Uterus (tissue), 4 donors: ENCODE data around the gene NKX3-2. TPM values are rescaled to one million over a fixed set of nuclear protein-coding genes. Genes with fewer than 3 reads are reported as not detected.

ENCODE experiments used
- DNase-seq, 2 donors: peaks; one replicate each; pipeline ENCODE4 v3.0.0-alpha.2; 2019 to 2020
- H3K27ac ChIP-seq, 2 donors: fragments of 200-600 bp; sonication (generic); 1 replicate in 1 of 2; 2 replicates in 1 of 2; pipeline ENCODE4 v1.5.1; 2016 to 2018
- H3K27me3 ChIP-seq, 2 donors: fragments of 200-600 bp; sonication (generic); one replicate each; pipeline ENCODE4 v1.5.1; 2018 to 2019; ENCODE audit warnings: control low read depth in 1 of 2
- H3K36me3 ChIP-seq, 2 donors: fragments of 200-600 bp; sonication (generic); one replicate each; pipeline ENCODE4 v1.5.1; 2019; ENCODE audit warnings: control low read depth in 1 of 2
- H3K4me1 ChIP-seq, 2 donors: fragments of 200-600 bp; sonication (generic); one replicate each; pipeline ENCODE4 v1.5.1; 2018 to 2019; ENCODE audit warnings: control low read depth in 1 of 2
- H3K4me3 ChIP-seq, 2 donors: fragments of 200-600 bp; sonication (generic); 1 replicate in 1 of 2; 2 replicates in 1 of 2; pipeline ENCODE4 v1.5.1; 2018 to 2019; ENCODE audit warnings: mild to moderate bottlenecking in 1 of 2
- H3K9me3 ChIP-seq, 2 donors: fragments of 200-600 bp; sonication (generic); one replicate each; pipeline ENCODE4 v1.5.1; 2019; ENCODE audit warnings: control low read depth in 1 of 2
- CTCF ChIP-seq, 4 experiments: fragments of 200-600 bp in 2 of 4; fragments of 450-650 bp in 2 of 4; sonication (generic) in 2 of 4; IDR thresholded peaks; one replicate each; pipeline ENCODE4 v1.5.1; 2016 to 2019; ENCODE audit warnings: antibody characterized with exemption in 4 of 4, mild to moderate bottlenecking in 2 of 4, moderate library complexity in 1 of 4
- POLR2A ChIP-seq, 2 donors: fragments of 450-650 bp; IDR thresholded peaks; one replicate each; pipeline ENCODE4 v1.6.1; 2016; ENCODE audit warnings: antibody characterized with exemption in 2 of 2, mild to moderate bottlenecking in 1 of 2, moderate library complexity in 1 of 2
- intact Hi-C: fragments of 100-400 bp; cut with DNase I; formaldehyde crosslinking; loops from one replicate; pipeline ENCODE4 v1.15.1; 2023; ENCODE audit warnings: low total_unique reads
- total RNA-seq, 4 donors: library from RNA; depleted of rRNA in 3 of 4; stranded (reverse); fragments of >200 nt in 3 of 4; gene quantifications; one replicate each; pipeline versions ENCODE4 v1.1.0 to v1.2.4, GENCODE V29; 2014 to 2023
- donor health status: DM: yes; HTN: yes; CAD: no.

Gene NKX3-2
- total RNA-seq, 4 donors from 2014 or later, result 0.62 to 1.2 TPM; not detected in 2

DNA sequence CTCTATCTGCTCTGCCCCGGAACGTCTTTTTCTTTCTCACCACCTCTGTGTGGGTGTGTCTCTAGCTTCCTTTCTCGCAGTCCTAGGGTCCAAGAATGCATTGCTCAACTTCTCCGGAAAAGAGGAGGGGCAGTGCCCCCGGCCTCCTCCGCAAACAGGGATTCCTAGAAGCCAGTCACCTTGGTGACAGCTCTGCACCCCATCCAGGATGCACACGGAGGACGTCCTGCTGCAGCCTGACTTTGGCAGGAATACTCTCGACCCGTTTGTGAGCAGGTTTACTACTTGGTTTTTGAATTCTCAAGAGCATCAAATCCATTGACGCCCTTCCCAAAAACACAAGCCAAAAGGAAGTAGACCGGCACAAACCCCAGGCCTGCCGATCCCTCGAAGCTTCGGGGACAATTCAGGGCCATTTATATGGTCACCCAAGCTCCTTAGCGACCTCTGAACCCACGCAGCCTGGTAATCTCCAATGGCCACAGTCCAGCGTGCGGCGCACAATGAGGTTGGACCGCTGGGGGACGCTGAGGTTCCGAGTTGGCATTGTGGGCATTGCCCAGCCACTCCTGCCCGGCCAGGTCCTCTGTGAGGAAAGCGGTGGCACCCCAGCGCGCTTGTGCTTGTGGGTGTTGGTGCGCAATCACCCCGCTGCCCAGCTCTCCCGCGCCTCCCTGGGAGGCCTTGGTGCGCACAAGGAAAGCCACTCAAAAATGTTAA, 9.8 kb downstream of the NKX3-2 start:
- H3K36me3 ChIP-seq, result no peaks in the 10 kb centered on the region
- H3K9me3 ChIP-seq, result no peaks in the 10 kb centered on the region
- H3K4me3 ChIP-seq, result no peak overlapping the region
- TF ChIP-seq CTCF (IDR thresholded peaks at IDR 0.05), result no peak
- no peak for TF ChIP-seq POLR2A (IDR thresholded peaks at IDR 0.05)
- DNase-seq, result no peak
- intact Hi-C loops, result no loop called here
- peaks cover 19 to 67% of the 10 kb centered on the region in 2 donors for H3K27me3 ChIP-seq
- no peak overlapping the region for H3K27ac ChIP-seq
- H3K4me1 ChIP-seq, result no peaks in the 10 kb centered on the region

DNA sequence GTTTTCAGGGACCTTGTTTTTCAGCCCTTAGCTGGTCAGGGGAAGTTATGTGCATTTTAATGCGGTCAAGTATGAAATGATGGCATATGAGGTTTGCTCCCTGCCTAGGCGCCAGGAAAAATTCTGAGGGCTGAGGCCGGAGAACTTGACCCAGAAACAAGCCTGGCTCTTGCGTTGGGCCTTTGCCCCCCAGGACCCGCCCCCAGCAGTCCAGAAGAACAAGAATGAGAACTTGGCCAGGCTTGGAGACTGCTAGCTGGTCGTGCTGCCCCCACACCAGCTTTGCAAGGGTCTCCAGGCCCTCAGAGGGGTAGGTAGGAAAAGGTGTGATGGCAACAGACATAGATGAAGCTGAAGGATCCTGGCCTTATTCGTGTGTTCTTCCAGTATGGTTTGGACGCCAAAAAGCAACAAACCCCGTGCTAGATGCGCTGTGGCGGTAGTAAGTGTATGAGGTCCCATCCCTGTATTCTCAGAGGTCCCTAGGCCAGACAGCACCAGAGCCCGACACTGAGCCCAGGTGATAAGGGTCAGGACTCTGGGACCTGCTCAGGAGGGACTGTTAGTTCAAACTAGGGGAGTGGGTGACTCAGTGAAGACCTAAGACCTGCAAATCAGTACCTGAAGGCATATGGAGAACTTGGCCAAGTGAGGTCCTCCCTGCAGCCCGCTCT, 10.5 kb downstream of the NKX3-2 start:
- Histone ChIP-seq H3K36me3 (no peaks in the 10 kb centered on the region), H3K4me1 (no peaks in the 10 kb centered on the region), H3K4me3 (no peak overlapping the region), H3K27ac (no peak overlapping the region), H3K27me3 (peaks cover 24 to 68% of the 10 kb centered on the region in 2 donors), H3K9me3 (no peaks in the 10 kb centered on the region)
- DNase-seq, result no peak
- intact Hi-C loops, result no loop called here
- TF ChIP-seq CTCF (IDR thresholded peaks at IDR 0.05) (no peak), POLR2A (IDR thresholded peaks at IDR 0.05) (no peak)

- Histone ChIP-seq H3K9me3 (no peaks in the 10 kb centered on the region), H3K27ac (no peak overlapping the region), H3K4me1 (no peaks in the 10 kb centered on the region), H3K27me3 (peaks cover 18 to 69% of the 10 kb centered on the region in 2 donors), H3K4me3 (no peak overlapping the region), H3K36me3 (no peaks in the 10 kb centered on the region)
- intact Hi-C loops, result no loop called here
- no peak for DNase-seq
- no peak for TF ChIP-seq CTCF (IDR thresholded peaks at IDR 0.05)
- no peak for TF ChIP-seq POLR2A (IDR thresholded peaks at IDR 0.05)
These were observed 12.7 kb downstream of the NKX3-2 start for GRCh38 chr4:13531625-13531998.

DNA sequence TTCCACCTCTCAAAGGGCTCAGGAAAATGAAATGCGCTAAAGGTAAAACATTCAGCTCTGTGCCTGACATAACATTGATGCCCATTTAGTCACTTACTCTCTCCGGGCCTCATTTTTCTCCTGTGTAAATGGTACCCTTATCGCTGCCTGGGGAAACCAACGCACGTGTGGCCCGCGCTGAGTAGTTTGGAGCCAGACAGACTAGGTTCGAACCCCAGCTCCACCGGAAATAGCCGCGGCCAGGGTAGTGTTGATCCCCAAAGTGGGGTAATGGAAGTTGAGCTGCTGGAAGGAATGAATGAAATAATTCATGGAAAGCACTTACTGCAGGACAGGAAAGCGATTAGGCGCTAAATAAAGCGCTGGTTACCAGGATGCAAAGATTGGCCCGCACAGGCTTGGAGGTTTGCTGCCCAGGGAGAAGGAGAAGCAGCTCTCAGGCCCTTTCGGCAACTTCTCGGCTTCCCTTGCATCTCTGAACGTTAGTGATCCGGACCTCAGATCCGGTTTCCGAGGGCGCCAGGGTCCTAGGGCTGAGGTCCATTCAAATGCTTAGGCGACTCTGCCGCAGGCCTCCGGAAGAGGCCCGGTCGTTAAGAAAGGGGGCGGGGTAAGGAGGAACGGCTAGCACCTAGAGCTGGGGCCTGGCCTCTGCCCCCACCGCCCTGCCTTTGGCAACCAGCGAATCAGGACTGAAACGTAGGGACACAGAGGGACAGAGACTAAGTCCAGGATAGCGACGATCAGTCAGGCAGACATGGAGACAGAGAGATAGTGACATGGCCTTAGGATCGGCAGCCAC, 13.3 kb downstream of the NKX3-2 start:
- Histone ChIP-seq H3K27me3 (peaks cover 18 to 68% of the 10 kb centered on the region in 2 donors), H3K4me1 (no peaks in the 10 kb centered on the region), H3K36me3 (no peaks in the 10 kb centered on the region), H3K27ac (no peak overlapping the region), H3K9me3 (no peaks in the 10 kb centered on the region), H3K4me3 (no peak overlapping the region)
- no peak for DNase-seq
- TF ChIP-seq POLR2A (IDR thresholded peaks at IDR 0.05), result no peak
- no peak for TF ChIP-seq CTCF (IDR thresholded peaks at IDR 0.05)
- intact Hi-C loops, result no loop called here
